COR-L47 (cell line): ENCODE measurements around the gene LHX3.

Source experiments
- DNase-seq: peaks from one replicate; lab custom pipeline; 2025; lab: John Stamatoyannopoulos, UW

Gene LHX3

GRCh38 chr9:136177224-136177623 is 27.7 kb downstream of the LHX3 start:
- DNase-seq = no peak

DNA sequence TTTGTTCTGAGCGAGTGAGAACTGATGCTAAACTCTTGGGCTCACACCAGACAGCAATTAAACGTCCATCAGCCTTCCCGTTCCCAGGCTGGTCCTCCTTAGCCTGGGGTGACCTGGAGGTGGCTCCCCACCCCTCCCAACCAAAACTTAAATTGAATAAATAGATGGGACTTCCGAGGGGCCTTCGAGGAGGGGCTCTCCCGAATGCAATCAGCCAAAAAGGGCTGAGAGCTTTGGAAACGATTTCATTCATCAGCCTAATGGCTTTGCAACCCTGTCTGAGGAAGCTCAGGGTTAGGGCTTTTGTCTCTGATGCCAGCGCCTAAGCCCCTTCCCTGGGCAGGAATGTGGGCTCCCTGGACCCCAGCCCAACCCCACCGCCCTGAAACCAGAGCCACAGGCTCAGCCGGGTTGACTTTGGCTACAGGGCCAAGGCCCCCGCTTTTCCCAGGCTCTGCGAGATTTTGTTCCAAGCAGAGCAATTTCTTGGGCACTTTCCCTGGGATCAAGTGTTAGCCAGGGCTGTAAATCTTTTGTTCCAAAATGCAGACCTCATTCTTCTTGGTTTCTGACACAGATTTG is 29.2 kb downstream of the LHX3 start:
- DNase-seq = no peak

DNA sequence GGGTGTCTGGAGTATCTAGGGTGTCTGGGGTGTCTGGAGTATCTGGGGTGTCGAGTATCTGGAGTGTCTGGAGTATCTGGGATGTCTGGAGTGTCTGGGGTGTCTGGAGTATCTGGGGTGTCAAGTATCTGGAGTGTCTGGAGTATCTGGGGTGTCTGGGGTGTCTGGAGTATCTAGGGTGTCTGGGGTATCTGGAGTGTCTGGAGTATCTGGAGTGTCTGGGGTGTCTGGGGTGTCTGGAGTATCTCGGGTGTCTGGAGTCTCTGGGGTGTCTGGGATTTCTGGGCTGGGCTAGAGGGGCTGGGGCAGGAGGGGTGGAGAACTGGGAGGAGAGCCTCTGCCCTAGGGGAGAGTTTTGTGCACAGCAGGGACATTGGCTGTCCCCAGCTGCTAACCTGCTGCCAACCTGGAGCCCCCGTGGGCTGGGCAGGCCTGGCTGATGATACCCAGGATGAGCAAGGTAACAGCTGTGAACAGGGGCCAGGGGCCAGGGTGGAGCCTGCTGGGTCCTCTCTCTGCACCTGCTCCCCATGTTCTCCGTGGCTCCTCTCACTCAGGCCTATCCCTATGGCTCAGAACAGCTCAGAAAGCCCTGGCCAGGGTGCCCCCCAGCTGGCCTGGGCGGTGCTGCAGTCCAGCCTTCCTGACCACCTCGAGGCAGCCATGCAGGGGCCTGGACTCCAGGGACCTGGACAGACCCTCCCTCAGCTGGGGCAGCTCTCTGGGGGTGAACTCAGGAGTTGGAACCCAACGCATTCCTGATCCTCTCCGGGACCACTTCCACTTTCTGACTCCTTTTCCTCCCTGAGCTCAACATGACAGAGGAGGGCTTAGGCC is 29.9 kb downstream of the LHX3 start:
- DNase-seq = peak; percentile 33

- no peak for DNase-seq
These were observed 31.2 kb downstream of the LHX3 start for GRCh38 chr9:136173648-136174290.

GRCh38 chr9:136172412-136173079 is 32.4 kb downstream of the LHX3 start:
- peak; percentile 59 for DNase-seq

- no peak for DNase-seq
These were observed 33.0 kb downstream of the LHX3 start for GRCh38 chr9:136171801-136172411.

- peak; percentile 57 for DNase-seq
These were observed 33.7 kb downstream of the LHX3 start for GRCh38 chr9:136171009-136171800.

- DNase-seq = no peak
These were observed 34.7 kb downstream of the LHX3 start for GRCh38 chr9:136170006-136170901.

GRCh38 chr9:136169495-136169894 is 35.4 kb downstream of the LHX3 start:
- DNase-seq = no peak

DNA sequence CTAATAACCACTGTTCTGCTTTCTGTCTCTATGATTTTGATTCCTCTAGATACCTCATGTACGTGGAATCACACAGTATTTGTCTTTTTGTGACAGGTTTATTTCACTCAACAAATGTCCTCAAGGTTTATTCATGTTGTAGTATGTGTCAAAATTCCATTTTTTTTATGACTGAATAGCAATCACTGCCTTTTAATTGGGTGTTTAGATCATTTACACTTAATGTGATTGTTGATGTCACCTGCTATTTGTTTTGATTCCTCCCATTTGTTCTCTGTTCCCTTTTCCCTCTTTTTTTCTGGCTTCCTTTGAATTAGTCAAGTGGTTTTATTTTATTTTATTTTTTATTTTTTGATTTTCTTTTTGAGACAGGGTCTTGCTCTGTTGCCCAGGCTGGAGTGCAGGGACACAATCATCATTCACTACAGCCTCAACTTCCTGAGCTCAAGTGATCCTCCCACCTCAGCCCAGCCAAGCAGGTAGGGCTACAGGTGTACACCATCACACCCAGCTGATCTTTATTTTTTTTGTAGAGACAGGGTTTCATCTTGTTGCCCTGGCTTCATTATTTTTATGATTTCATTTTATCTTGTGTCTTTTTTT is 41.6 kb downstream of the LHX3 start:
- no peak for DNase-seq

DNA sequence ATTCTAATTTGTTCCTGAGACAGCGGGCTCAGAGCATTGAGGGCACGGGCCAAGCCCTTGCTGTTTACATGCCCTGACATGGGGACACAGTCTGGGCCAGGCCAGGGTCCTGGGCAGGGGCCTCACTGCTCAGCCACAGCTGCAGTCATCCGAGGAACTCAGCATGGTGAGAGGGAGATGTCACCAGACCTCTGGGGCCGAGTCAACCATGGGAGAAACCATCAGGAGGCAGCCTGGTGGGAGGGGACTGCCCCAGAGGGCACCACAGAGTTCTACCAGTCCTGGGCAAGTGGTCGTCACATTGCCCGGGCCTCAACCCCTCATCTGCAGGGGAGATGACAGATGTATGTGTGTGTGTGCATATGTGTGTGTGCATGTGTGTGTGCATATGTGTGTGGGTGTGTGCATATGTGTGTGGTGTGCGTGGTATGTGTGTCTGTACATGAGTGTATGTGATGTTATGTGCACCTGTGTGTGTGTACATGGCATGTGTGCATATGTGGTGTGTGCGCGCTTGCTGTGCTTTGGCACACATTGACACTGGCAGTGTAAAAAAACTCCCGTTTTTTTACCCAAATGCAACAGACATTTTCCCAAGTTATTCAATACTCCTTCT is 43.8 kb downstream of the LHX3 start:
- DNase-seq = no peak

- DNase-seq = peak; percentile 89
These were observed 44.5 kb downstream of the LHX3 start for GRCh38 chr9:136160381-136160841.

GRCh38 chr9:136159851-136160250 is 45.1 kb downstream of the LHX3 start:
- DNase-seq = no peak

- DNase-seq = no peak
These were observed 47.3 kb downstream of the LHX3 start for GRCh38 chr9:136157477-136158265.

GRCh38 chr9:136156209-136157120 is 48.5 kb downstream of the LHX3 start:
- no peak for DNase-seq

DNA sequence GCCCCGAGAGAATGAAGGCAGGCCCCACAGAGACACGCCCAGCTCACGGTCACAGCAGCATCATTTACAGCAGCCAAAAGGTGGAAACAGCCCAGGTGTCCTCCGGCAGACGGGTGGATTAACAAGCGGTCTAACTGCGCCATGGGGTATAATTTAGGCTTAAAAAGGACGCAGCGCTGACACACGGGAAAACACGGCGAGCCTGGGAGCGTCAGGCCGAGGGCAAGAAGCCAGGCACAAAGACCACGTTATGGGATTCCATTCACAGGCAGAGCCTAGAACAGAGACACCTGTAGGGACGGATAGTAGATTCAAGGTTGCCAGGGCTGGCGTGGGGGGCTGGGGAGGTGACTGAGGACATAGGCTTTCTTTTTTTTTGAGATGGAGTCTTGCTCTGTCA is 49.4 kb downstream of the LHX3 start:
- DNase-seq = no peak

DNA sequence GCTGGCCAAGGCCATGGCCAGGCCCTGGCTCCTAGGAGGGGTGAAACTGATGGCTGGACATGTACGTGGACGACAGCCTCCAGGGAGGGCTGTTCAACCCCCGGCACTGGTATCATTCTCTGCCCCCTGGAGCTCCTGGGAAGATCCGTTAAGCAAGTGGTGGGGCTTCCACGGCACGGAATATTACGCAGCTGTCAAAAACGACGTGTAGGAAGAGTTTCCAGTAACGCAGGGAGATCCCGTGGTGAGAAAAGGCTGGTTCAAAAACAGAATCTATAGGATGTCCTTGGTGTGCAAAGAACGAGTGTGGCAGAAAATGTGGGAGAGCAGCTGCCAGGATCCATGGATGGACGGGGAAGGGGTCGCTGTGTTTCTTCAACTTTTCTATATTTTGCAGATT is 50.0 kb downstream of the LHX3 start:
- no peak for DNase-seq
